ENCODE data around the gene SNAI3.

SNAI3 gene

GRCh38 chr16:88730632-88731607 lies 44.6 kb upstream of the SNAI3 start:
- Histone ChIP-seq H4K20me1 (ENCODE audit: insufficient read depth, low read length, poor library complexity, severe bottlenecking) (no peaks in the 10 kb centered on the region), H3K36me3 (ENCODE audit: insufficient read depth, low read length) (peaks cover 30% of the 10 kb centered on the region; the same call in 1 of the 2 replicates)
- TF ChIP-seq EZH2phosphoT487 (IDR thresholded peaks at IDR 0.05; ENCODE audit: borderline replicate concordance) = no peak
- TF ChIP-seq, protein P1, sequence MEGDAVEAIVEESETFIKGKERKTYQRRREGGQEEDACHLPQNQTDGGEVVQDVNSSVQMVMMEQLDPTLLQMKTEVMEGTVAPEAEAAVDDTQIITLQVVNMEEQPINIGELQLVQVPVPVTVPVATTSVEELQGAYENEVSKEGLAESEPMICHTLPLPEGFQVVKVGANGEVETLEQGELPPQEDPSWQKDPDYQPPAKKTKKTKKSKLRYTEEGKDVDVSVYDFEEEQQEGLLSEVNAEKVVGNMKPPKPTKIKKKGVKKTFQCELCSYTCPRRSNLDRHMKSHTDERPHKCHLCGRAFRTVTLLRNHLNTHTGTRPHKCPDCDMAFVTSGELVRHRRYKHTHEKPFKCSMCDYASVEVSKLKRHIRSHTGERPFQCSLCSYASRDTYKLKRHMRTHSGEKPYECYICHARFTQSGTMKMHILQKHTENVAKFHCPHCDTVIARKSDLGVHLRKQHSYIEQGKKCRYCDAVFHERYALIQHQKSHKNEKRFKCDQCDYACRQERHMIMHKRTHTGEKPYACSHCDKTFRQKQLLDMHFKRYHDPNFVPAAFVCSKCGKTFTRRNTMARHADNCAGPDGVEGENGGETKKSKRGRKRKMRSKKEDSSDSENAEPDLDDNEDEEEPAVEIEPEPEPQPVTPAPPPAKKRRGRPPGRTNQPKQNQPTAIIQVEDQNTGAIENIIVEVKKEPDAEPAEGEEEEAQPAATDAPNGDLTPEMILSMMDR (conservative IDR thresholded peaks at IDR 0.05; ENCODE audit: low read length) = no peak

DNA sequence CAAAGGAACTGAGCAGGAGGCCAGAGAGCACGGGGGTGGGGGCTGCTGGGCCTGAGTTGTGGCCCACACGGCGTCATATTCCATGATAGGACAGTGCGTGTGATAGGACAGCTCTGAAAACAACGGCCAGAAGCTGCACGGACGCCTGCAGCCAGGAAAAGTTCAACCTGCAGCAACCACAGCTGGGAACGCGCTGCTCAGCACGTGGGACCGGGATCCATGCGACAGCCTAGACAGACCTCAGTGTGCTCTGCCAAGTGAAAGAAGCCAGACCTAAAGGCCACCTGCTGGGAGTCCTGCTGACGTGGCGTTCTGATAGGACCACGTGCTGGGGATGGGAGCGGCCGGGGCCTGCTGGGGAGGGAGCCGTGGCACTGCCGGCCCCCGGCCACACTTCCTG lies 41.6 kb upstream of the SNAI3 start:
- no peaks in the 10 kb centered on the region for H3F3A ChIP-seq (ENCODE audit: low read depth)
- no peak overlapping the region for H2AFZ ChIP-seq (ENCODE audit: low read length)
- no peaks in the 10 kb centered on the region for H3K79me2 ChIP-seq (ENCODE audit: insufficient read depth, low read length)
- H3K9ac ChIP-seq (ENCODE audit: low read depth, low read length, poor library complexity, severe bottlenecking) = no peak overlapping the region
- H3K4me1 ChIP-seq (ENCODE audit: insufficient read depth, low read length, poor library complexity, severe bottlenecking) = no peaks in the 10 kb centered on the region
- no peaks in the 10 kb centered on the region for H3K9me2 ChIP-seq (replicated peaks; ENCODE audit: low read depth, low read length)
- no peaks in the 10 kb centered on the region for H3K27me3 ChIP-seq (ENCODE audit: insufficient read depth, low read length, poor library complexity, severe bottlenecking)
- TF ChIP-seq, protein P1 (conservative IDR thresholded peaks at IDR 0.05; ENCODE audit: low read length) = no peak
- peaks cover 17% of the 10 kb centered on the region; the same call in 1 of the 2 replicates for H3K36me3 ChIP-seq (ENCODE audit: insufficient read depth, low read length)
- H3K4me3 ChIP-seq (ENCODE audit: low read length, poor library complexity, severe bottlenecking) = no peak overlapping the region
- no peak overlapping the region for H3K4me2 ChIP-seq (ENCODE audit: low read depth, low read length, poor library complexity, severe bottlenecking)
- no peaks in the 10 kb centered on the region for H4K20me1 ChIP-seq (ENCODE audit: insufficient read depth, low read length, poor library complexity, severe bottlenecking)
- H3K9me3 ChIP-seq (ENCODE audit: insufficient read depth, low read depth, low read length) = no peaks in the 10 kb centered on the region

More at GRCh38 chr16:88730632-88731607, 44.6 kb upstream of the SNAI3 start:
- H2AFZ ChIP-seq (ENCODE audit: low read length) = no peak overlapping the region
- H3K79me2 ChIP-seq (ENCODE audit: insufficient read depth, low read length) = no peaks in the 10 kb centered on the region
- no peaks in the 10 kb centered on the region for H3F3A ChIP-seq (ENCODE audit: low read depth)
- no peaks in the 10 kb centered on the region for H3K9me2 ChIP-seq (replicated peaks; ENCODE audit: low read depth, low read length)
- no peak overlapping the region for H3K9ac ChIP-seq (ENCODE audit: low read depth, low read length, poor library complexity, severe bottlenecking)
- H3K4me2 ChIP-seq (ENCODE audit: low read depth, low read length, poor library complexity, severe bottlenecking) = no peak overlapping the region
- H3K27me3 ChIP-seq (ENCODE audit: insufficient read depth, low read length, poor library complexity, severe bottlenecking) = no peaks in the 10 kb centered on the region
- no peaks in the 10 kb centered on the region for H3K9me3 ChIP-seq (ENCODE audit: insufficient read depth, low read depth, low read length)
- no peaks in the 10 kb centered on the region for H3K4me1 ChIP-seq (ENCODE audit: insufficient read depth, low read length, poor library complexity, severe bottlenecking)
- no peak overlapping the region for H3K4me3 ChIP-seq (ENCODE audit: low read length, poor library complexity, severe bottlenecking)

DNA sequence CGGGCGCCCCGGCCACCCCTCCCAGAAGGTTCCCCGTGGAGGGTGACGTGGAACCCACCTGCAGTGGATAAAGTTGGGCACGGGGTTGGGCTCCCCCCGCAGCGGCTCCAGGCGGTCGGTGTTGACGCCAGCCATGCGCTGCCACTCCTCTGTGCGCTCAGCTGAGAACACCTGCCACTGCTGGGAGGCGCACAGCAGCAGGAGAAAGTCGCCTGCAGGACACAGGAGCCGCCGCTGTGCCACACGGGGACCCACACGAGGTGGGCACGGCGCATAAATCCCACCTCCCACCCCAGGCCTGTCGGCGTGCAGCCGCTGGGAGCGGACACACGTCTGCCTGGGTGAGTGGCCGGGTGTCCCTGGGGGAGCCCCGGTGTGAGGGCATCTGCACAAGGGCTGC lies 40.7 kb upstream of the SNAI3 start:
- Histone ChIP-seq H3K36me3 (ENCODE audit: insufficient read depth, low read length) (peaks cover 17% of the 10 kb centered on the region; the same call in 1 of the 2 replicates), H3K9me3 (ENCODE audit: insufficient read depth, low read depth, low read length) (no peaks in the 10 kb centered on the region), H3K27me3 (ENCODE audit: insufficient read depth, low read length, poor library complexity, severe bottlenecking) (no peaks in the 10 kb centered on the region), H3K79me2 (ENCODE audit: insufficient read depth, low read length) (no peaks in the 10 kb centered on the region), H3K4me1 (ENCODE audit: insufficient read depth, low read length, poor library complexity, severe bottlenecking) (no peaks in the 10 kb centered on the region), H3K4me2 (ENCODE audit: low read depth, low read length, poor library complexity, severe bottlenecking) (no peak overlapping the region), H4K20me1 (ENCODE audit: insufficient read depth, low read length, poor library complexity, severe bottlenecking) (no peaks in the 10 kb centered on the region), H2AFZ (ENCODE audit: low read length) (no peak overlapping the region), H3K9me2 (replicated peaks; ENCODE audit: low read depth, low read length) (no peaks in the 10 kb centered on the region), H3K4me3 (ENCODE audit: low read length, poor library complexity, severe bottlenecking) (no peak overlapping the region), H3F3A (ENCODE audit: low read depth) (no peaks in the 10 kb centered on the region), H3K9ac (ENCODE audit: low read depth, low read length, poor library complexity, severe bottlenecking) (no peak overlapping the region)
- no peak for TF ChIP-seq EZH2phosphoT487 (IDR thresholded peaks at IDR 0.05; ENCODE audit: borderline replicate concordance)
- TF ChIP-seq, protein P1 (conservative IDR thresholded peaks at IDR 0.05; ENCODE audit: low read length) = no peak
